SK-N-SH treated with all-trans-retinoic acid at 6 μM for 48 hours (cell line): ENCODE results near the gene GPR155.

Source experiments
- ATAC-seq: fragments of 200-7000 bp; cut with Tn5 transposase; 3 replicates; pipeline ENCODE4 v1.9.1; 2020; ENCODE audit warnings: mild to moderate bottlenecking, moderate library complexity
- ARNTL ChIP-seq: fragments of 450-650 bp; formaldehyde crosslinking; IDR thresholded peaks from 2 replicates; pipeline ENCODE4 v1.5.0; 2020; ENCODE audit warnings: low read depth, mild to moderate bottlenecking, moderate library complexity, borderline replicate concordance
- BACH2 ChIP-seq: fragments of 250-450 bp; sonication (Bioruptor Pico); IDR thresholded peaks from 2 replicates; pipeline ENCODE4 v1.9.0; 2021; ENCODE audit warnings: mild to moderate bottlenecking, borderline replicate concordance
- CREB5 ChIP-seq: fragments of 250-450 bp; sonication (Bioruptor Pico); IDR thresholded peaks from 2 replicates; pipeline ENCODE4 v1.5.1; 2020; ENCODE audit warnings: low read depth, mild to moderate bottlenecking, moderate library complexity
- CSRNP3 ChIP-seq: fragments of 250-450 bp; sonication (Bioruptor Pico); IDR thresholded peaks from 2 replicates; pipeline ENCODE4 v1.5.1; 2021; ENCODE audit warnings: mild to moderate bottlenecking, moderate library complexity
- ESRRG ChIP-seq: fragments of 250-450 bp; sonication (Bioruptor Pico); IDR thresholded peaks from 2 replicates; pipeline ENCODE4 v1.6.1; 2021; ENCODE audit warnings: mild to moderate bottlenecking
- GLIS3 ChIP-seq: fragments of 250-450 bp; sonication (Bioruptor Pico); IDR thresholded peaks from 2 replicates; pipeline ENCODE4 v1.5.0; 2020; ENCODE audit warnings: mild to moderate bottlenecking, moderate library complexity
- ISL1 ChIP-seq: fragments of 250-450 bp; sonication (Bioruptor Pico); IDR thresholded peaks from 2 replicates; pipeline ENCODE4 v2.1.2; 2022; ENCODE audit warnings: mild to moderate bottlenecking, moderate library complexity
- OSR1 ChIP-seq: fragments of 250-450 bp; sonication (Bioruptor Pico); IDR thresholded peaks from 2 replicates; pipeline ENCODE4 v1.8.0; 2022; ENCODE audit warnings: moderate library complexity, mild to moderate bottlenecking, inconsistent platforms
- PATZ1 ChIP-seq: fragments of 250-450 bp; sonication (Bioruptor Pico); IDR thresholded peaks from 2 replicates; pipeline ENCODE4 v1.8.0; 2020; ENCODE audit warnings: mild to moderate bottlenecking, moderate library complexity, borderline replicate concordance
- POU6F1 ChIP-seq: fragments of 250-450 bp; sonication (Bioruptor Pico); IDR thresholded peaks from 2 replicates; pipeline ENCODE4 v1.8.0; 2021; ENCODE audit warnings: low read depth, mild to moderate bottlenecking, moderate library complexity, borderline replicate concordance
- PPARA ChIP-seq: fragments of 250-450 bp; sonication (Bioruptor Pico); IDR thresholded peaks from 2 replicates; pipeline ENCODE4 v1.5.0; 2020; ENCODE audit warnings: mild to moderate bottlenecking, borderline replicate concordance
- SNAI2 ChIP-seq: fragments of 250-450 bp; sonication (Bioruptor Pico); IDR thresholded peaks from 2 replicates; pipeline ENCODE4 v1.5.0; 2020; ENCODE audit warnings: mild to moderate bottlenecking, moderate library complexity
- TCF4 ChIP-seq: fragments of 250-450 bp; sonication (Bioruptor Pico); IDR thresholded peaks from 2 replicates; pipeline ENCODE4 v1.8.0; 2021; ENCODE audit warnings: mild to moderate bottlenecking, moderate library complexity, borderline replicate concordance
- TSHZ2 ChIP-seq: fragments of 250-450 bp; sonication (Bioruptor Pico); IDR thresholded peaks from 2 replicates; pipeline ENCODE4 v1.5.0; 2020; ENCODE audit warnings: mild to moderate bottlenecking, moderate library complexity
- ZC3H10 ChIP-seq: fragments of 250-450 bp; sonication (Bioruptor Pico); IDR thresholded peaks from 2 replicates; pipeline ENCODE4 v1.5.1; 2021; ENCODE audit warnings: mild to moderate bottlenecking, moderate library complexity
- ZFP3 ChIP-seq: fragments of 250-450 bp; sonication (Bioruptor Pico); IDR thresholded peaks from 2 replicates; pipeline ENCODE4 v1.5.0; 2020; ENCODE audit warnings: mild to moderate bottlenecking, moderate library complexity
- ZFP30 ChIP-seq: fragments of 450-650 bp; formaldehyde crosslinking; IDR thresholded peaks from 2 replicates; pipeline ENCODE4 v1.5.0; 2022; ENCODE audit warnings: mild to moderate bottlenecking, moderate library complexity
- ZNF565 ChIP-seq: fragments of 450-650 bp; formaldehyde crosslinking; conservative IDR thresholded peaks from 2 replicates; pipeline ENCODE4 v1.5.0; 2020; ENCODE audit warnings: low read depth, mild to moderate bottlenecking, moderate library complexity
- ZNF70 ChIP-seq: fragments of 450-650 bp; formaldehyde crosslinking; IDR thresholded peaks from 2 replicates; pipeline ENCODE4 v1.5.0; 2020; ENCODE audit warnings: mild to moderate bottlenecking, moderate library complexity
- ZNF8 ChIP-seq: fragments of 450-650 bp; formaldehyde crosslinking; IDR thresholded peaks from 2 replicates; pipeline ENCODE4 v1.5.0; 2020; ENCODE audit warnings: mild to moderate bottlenecking, moderate library complexity

GPR155 gene

GRCh38 chr2:174400853-174401252 lies 86.0 kb downstream of the GPR155 start:
- ATAC-seq, result no peak
- TF ChIP-seq CSRNP3 (CRISPR knock-in tag), result no peak
- no peak for TF ChIP-seq ZFP3 (CRISPR knock-in tag)
- no peak for TF ChIP-seq ZNF8
- no peak for TF ChIP-seq ARNTL
- TF ChIP-seq ZC3H10 (CRISPR knock-in tag), result no peak
- no peak for TF ChIP-seq ISL1
- TF ChIP-seq OSR1 (CRISPR knock-in tag), result no peak
- TF ChIP-seq PATZ1, result no peak
- no peak for TF ChIP-seq TCF4 (CRISPR knock-in tag)
- TF ChIP-seq PPARA (CRISPR knock-in tag), result no peak
- TF ChIP-seq TSHZ2, result no peak
- TF ChIP-seq ZNF565, result no peak
- TF ChIP-seq ZNF70, result no peak
- TF ChIP-seq GLIS3 (CRISPR knock-in tag), result no peak
- no peak for TF ChIP-seq ZFP30 (CRISPR knock-in tag)
- TF ChIP-seq ESRRG (CRISPR knock-in tag), result no peak

- ATAC-seq, result no peak
- no peak for TF ChIP-seq ZC3H10 (CRISPR knock-in tag)
- no peak for TF ChIP-seq BACH2 (CRISPR knock-in tag)
- TF ChIP-seq, all 23 proteins: peak for 0
Measured at GRCh38 chr2:174399171-174399570, 87.7 kb downstream of the GPR155 start.

- no peak for TF ChIP-seq TSHZ2
- TF ChIP-seq PPARA (CRISPR knock-in tag), result no peak
- TF ChIP-seq GLIS3 (CRISPR knock-in tag), result no peak
- no peak for TF ChIP-seq CREB5 (CRISPR knock-in tag)
- no peak for TF ChIP-seq ZFP3 (CRISPR knock-in tag)
- no peak for TF ChIP-seq OSR1 (CRISPR knock-in tag)
- no peak for TF ChIP-seq ZNF565
- TF ChIP-seq BACH2 (CRISPR knock-in tag), result no peak
- no peak for ATAC-seq
Measured at GRCh38 chr2:174397773-174398172, 89.1 kb downstream of the GPR155 start.

GRCh38 chr2:174395969-174396630 lies 90.7 kb downstream of the GPR155 start:
- ATAC-seq, result peak; percentile 67
- TF ChIP-seq BACH2 (CRISPR knock-in tag) (no peak), SNAI2 (CRISPR knock-in tag) (no peak), ZFP3 (CRISPR knock-in tag) (no peak), CREB5 (CRISPR knock-in tag) (no peak), POU6F1 (CRISPR knock-in tag) (no peak)
